Adrenal gland (tissue), 12 donors: ENCODE measurements around the gene DAB2IP. TPM values are rescaled to one million over a fixed set of nuclear protein-coding genes. Genes with fewer than 3 reads are reported as not detected.

Experiments
- DNase-seq, 7 donors: peaks; one replicate each; pipeline ENCODE4 v3.0.0-alpha.2; 2019 to 2020
- H3K27ac ChIP-seq, 5 donors: fragments of 200-600 bp; sonication (generic) in 4 of 5; 1 replicate in 3 of 5; 2 replicates in 2 of 5; pipeline versions ENCODE4 v1.5.1 to v1.8.0; 2016 to 2020; ENCODE audit warnings: mild to moderate bottlenecking in 1 of 5
- H3K27me3 ChIP-seq: fragments of 200-600 bp; 2 replicates; pipeline ENCODE4 v1.8.0; 2021
- H3K36me3 ChIP-seq, 2 donors: fragments of 200-600 bp; replicated peaks in 1 of 2; 1 replicate in 1 of 2; 2 replicates in 1 of 2; pipeline versions ENCODE4 v1.5.1 to v1.8.0; 2018 to 2022
- H3K4me1 ChIP-seq, 2 donors: fragments of 200-600 bp; replicated peaks in 1 of 2; 1 replicate in 1 of 2; 2 replicates in 1 of 2; pipeline versions ENCODE4 v1.5.1 to v1.8.0; 2018 to 2021
- H3K4me3 ChIP-seq, 4 donors: fragments of 200-600 bp; sonication (generic) in 3 of 4; one replicate each; pipeline ENCODE4 v1.5.1; 2016 to 2018
- H3K9me3 ChIP-seq, 3 donors: fragments of 200-600 bp; sonication (generic) in 1 of 3; replicated peaks in 1 of 3; 1 replicate in 2 of 3; 2 replicates in 1 of 3; pipeline versions ENCODE4 v1.5.1 to v1.8.0; 2016 to 2021
- CTCF ChIP-seq, 6 experiments: fragments of 450-650 bp in 4 of 6; fragments of 200-600 bp in 2 of 6; sonication (generic) in 1 of 6; IDR thresholded peaks; 1 replicate in 5 of 6; 2 replicates in 1 of 6; pipeline versions ENCODE4 v1.5.1 to v1.8.0; 2016 to 2021; ENCODE audit warnings: antibody characterized with exemption in 6 of 6, mild to moderate bottlenecking in 2 of 6, moderate library complexity in 1 of 6
- POLR2A ChIP-seq, 2 donors: fragments of 450-650 bp; IDR thresholded peaks; one replicate each; pipeline ENCODE4 v1.6.1; 2017; ENCODE audit warnings: antibody characterized with exemption in 2 of 2, mild to moderate bottlenecking in 2 of 2, moderate library complexity in 1 of 2
- WGBS, 4 donors: extraction: QIAGEN DNeasy Blood & Tissue Kit in 2 of 4; methylation state at CpG; one replicate each; pipeline versions ENCODE4 v1.1.5 to v1.1.7; 2013 to 2017; 5-methylcytosine and 5-hydroxymethylcytosine counted together
- intact Hi-C, 2 donors: fragments of 100-400 bp; cut with DNase I; formaldehyde crosslinking; loops; one replicate each; pipeline versions ENCODE4 v1.14.1 to v1.15.0; 2022 to 2023
- polyA plus RNA-seq, 3 donors: library from polyadenylated mRNA; stranded (reverse); fragments of 200-250 nt in 2 of 3; fragments of 350-450 nt in 1 of 3; fragmentation: Illumina TruSeq in 1 of 3; extraction: RNeasy Lipid Tissue Mini Kit (QIAGEN cat#74804) in 1 of 3; gene quantifications; one replicate each; pipeline ENCODE4 v1.2.3, GENCODE V29; 2013 to 2014
- total RNA-seq, 9 donors: library from RNA; depleted of rRNA in 4 of 9; stranded (reverse); fragments of >200 nt in 4 of 9; fragments of 120-200 nt in 1 of 9; fragmentation: NEBNext Ultra II Directional in 1 of 9; extraction: Animal tissue kit (Norgen Biotek cat#: 25700) in 1 of 9; gene quantifications; one replicate each; pipeline versions ENCODE4 v1.1.0 to v1.2.4, GENCODE V29; 2013 to 2023
- donor health status: healthy with polysubstance abuse.
- donor health status: Bipolar disorder and iron deficiency.
- donor health status: DM: yes; HTN: yes; CAD: no.
- donor health status: DM: no; HTN: no; CAD: no.
- donor health status: DM: no; HTN: no; CAD: no.
- donor health status: DM: yes; HTN: yes; CAD: no.

DAB2IP gene
- total and polyA plus RNA-seq, 12 donors: 12.0 to 52.2 (median 43.9) TPM

GRCh38 chr9:121773954-121774714 lies 122.7 kb downstream of the DAB2IP start:
- H3K27ac ChIP-seq: no peak overlapping the region
- DNase-seq: peak in 3 of 7 donors; percentile 10 to 23 (median 13)
- no peak overlapping the region for H3K4me3 ChIP-seq
- no peaks in the 10 kb centered on the region for H3K9me3 ChIP-seq
- no peak for TF ChIP-seq POLR2A (IDR thresholded peaks at IDR 0.05)
- TF ChIP-seq CTCF (IDR thresholded peaks at IDR 0.05): no peak
- WGBS, 4 donors: 89 to 96% (median 92%) methylated on average over 10 to 19 of the region's 19 CpGs
- peaks cover 0 to 68% of the 10 kb centered on the region in 2 donors for H3K36me3 ChIP-seq
- intact Hi-C loops: loop anchor here in 1 of 2 donors (10.0 kb wide), 1 partner anchor 81 kb away; no protein-coding TSS in a partner anchor
- peaks cover 15 to 25% of the 10 kb centered on the region in 2 donors for H3K4me1 ChIP-seq
- H3K27me3 ChIP-seq: no peaks in the 10 kb centered on the region

- Histone ChIP-seq H3K4me1 (peaks cover 17 to 30% of the 10 kb centered on the region in 2 donors), H3K4me3 (no peak overlapping the region), H3K27me3 (no peaks in the 10 kb centered on the region), H3K9me3 (no peaks in the 10 kb centered on the region), H3K36me3 (peaks cover 0 to 60% of the 10 kb centered on the region in 2 donors), H3K27ac (no peak overlapping the region)
- DNase-seq: peak in 3 of 7 donors; percentile 14 to 46 (median 17)
- intact Hi-C loops: loop anchor here in 1 of 2 donors (10.0 kb wide), 1 partner anchor 80 kb away; no protein-coding TSS in a partner anchor
- 95 to 96% (median 95%) methylated on average over 20 to 26 of the region's 26 CpGs for WGBS, 4 donors
- TF ChIP-seq CTCF (IDR thresholded peaks at IDR 0.05) (no peak), POLR2A (IDR thresholded peaks at IDR 0.05) (no peak)
Observed at GRCh38 chr9:121774715-121775613, 123.5 kb downstream of the DAB2IP start.

- Histone ChIP-seq H3K4me1 (peaks cover 17 to 30% of the 10 kb centered on the region in 2 donors), H3K27me3 (no peaks in the 10 kb centered on the region), H3K36me3 (peaks cover 0 to 56% of the 10 kb centered on the region in 2 donors), H3K27ac (no peak overlapping the region), H3K4me3 (no peak overlapping the region), H3K9me3 (no peaks in the 10 kb centered on the region)
- 95 to 98% (median 96%) methylated on average over 21 to 23 of the region's 23 CpGs for WGBS, 4 donors
- peak in 3 of 7 donors; percentile 8 to 45 (median 16) for DNase-seq
- TF ChIP-seq POLR2A (IDR thresholded peaks at IDR 0.05) (no peak), CTCF (IDR thresholded peaks at IDR 0.05) (no peak)
- intact Hi-C loops: loop anchor here in 1 of 2 donors (10.0 kb wide), 1 partner anchor 79 kb away; no protein-coding TSS in a partner anchor
Observed at GRCh38 chr9:121776001-121776738, 124.7 kb downstream of the DAB2IP start.
